GOT3 (cell line): ENCODE data around the gene GMPPA.

ENCODE experiments used
- DNase-seq: peaks from one replicate; lab custom pipeline; 2025; ENCODE audit warnings: mixed read lengths; lab: John Stamatoyannopoulos, UW

The GMPPA gene

DNA sequence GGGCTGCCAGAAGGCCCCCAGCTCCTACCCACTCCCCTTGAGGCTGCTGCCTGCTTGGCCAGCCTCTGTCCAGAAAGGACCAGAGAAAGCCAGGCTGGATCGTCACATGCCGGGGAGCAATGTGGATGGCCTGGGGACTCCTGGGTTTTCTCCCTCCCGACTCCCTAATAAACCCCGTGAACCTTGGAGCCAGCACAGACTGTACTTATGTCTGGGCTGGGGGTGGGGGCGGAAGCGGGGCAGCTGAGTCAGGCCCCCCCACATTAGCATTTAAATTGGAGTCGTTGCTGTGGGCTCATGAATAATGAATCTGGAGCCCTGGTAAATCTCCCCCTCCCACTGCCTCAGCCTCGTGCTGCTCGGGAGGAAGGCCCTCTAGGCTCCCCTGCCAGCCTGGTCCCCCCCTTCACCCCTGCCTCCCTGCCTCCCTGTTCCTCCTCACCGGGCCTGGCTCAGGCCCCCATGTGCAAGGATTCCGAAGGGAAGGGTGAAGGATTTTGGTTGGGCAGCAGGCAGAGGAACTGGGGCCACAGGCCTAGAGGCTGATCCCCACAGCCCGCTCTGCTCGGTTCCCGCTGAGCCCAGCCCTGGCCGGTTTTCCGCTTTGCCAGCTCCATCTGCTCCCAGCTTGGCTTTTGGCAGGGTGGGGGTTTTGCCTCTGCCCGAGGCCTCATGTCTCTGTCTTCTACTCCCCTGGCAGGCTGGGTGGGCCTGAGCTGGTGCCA lies 8.3 kb downstream of the GMPPA start:
- DNase-seq, result no peak

DNA sequence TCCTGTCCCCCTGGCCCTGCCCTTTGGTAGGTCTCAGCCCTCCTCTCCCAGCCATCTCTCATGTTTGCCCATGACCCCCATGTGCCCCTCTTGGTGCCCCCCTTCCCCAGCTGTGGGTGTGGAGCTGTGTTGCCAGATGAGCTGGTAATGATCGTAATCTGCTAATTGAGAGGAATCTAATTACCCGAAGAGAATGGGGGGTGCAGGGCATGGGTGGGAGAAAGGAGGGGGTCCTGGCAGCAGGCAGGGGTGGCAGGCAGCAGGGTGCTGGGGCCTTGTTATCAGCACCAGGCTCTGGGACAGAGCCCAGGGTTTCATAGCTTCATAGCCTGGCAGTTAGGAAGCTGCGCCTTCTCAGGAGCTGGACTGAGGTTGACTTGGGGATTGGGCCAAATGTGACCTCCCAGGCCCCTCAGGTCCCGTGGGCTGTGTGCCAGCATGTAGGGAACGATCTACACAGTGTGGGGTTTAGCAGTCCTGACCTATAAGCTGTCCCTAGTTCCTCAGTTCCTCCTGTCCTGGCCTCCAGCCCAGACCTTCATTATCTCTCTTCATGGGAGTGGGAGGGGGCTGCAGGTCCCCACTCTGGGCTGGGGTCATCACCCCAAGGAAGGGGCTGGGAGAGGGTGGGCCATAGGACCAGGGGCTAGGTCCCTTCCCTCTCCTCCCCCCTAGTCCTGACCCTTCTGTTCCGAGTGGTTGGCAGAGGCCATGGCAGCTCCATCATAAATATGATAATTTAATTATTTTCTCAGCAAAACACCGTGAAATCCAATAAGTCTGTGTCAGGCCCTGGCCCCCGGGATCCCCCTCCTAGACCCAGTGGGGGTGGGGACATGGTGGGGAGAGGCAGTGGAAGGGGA lies 9.1 kb downstream of the GMPPA start:
- DNase-seq, result no peak

DNA sequence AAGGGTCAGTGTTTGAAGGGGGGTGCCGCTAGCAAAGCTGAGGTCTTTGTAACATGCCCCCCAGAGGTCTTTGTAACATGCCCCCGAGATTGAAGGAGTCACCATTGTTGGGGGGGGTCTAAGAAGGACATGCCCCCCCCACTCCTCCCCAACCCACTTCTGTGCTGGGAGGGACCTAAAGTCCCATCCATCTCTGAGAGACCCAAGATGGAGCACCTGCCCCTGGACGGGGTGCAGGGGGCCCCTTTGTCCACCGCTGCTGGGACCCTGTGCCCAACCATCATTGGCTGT lies 9.7 kb downstream of the GMPPA start:
- no peak for DNase-seq

DNA sequence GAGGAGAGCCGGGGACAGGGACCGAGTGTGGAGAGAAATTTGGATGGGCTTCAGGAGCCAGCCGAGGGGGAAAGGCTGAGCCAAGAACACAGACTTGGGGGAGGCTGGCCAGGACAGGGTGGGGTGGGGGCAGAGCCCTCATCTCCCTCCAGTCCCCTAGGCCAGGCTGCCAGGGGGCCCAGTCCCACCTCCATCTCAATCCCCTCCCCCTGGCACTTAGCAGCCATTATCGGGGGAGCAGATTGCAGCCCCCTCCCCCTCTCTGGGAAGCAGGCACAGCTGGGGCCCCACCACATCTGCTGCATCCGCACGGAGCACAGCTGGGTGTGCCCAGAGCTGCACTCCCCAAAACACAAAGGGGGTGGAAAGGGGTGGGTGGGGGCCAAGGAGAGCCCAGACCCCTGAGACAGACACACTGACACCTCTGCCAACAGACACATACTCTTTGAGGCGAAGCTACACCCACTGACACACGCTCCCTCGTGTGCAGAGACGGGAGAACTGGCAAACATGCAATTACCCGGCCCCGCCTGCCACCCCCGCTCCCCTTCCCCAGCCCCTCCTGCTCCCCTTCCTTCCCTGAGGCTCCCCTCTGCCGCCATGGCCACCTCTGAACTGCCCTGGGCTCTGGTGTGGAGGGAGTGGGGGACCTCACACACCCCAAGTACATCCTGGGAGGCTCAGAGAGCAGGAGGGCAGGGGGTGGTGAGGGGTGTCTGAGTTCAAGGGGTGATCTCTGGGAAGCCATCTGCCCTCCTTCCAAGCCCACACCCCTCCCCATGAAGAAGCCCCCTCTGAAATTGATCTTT lies 10.5 kb downstream of the GMPPA start:
- no peak for DNase-seq

DNA sequence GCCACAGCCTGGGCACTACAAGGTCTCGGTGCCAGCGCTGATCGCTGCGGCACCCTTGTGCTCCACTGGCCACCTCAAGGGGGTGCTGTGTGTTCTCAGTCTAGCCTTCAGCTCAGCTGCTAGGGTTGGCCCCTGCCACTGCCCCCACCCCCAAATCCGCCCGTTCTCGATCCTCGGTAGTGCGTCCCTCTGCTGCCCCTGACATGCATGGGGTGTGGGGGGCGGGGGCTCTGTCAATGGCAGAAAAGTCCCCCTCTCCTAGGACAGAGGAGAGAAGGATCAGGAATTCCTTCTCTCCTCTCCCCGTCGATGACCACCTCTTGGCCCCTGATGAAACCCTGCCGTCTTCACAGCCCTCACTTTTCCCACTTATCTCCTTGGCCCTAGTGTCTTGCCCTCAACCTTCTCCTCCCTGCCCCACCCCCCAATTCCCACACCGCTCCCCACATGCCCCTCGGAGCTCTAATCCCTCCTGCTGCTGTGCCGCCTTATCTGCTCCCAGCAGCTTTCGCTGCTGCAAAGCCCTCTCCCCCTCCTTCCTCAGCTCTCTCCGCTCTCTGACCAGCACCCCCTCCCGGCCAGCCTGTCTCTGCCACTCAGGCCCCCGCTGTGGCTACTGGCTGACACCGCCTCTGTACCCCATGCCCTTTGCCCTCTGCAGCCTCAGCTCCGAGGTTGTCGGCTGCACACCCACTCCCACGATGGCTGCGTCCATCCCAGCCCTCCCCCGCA lies 11.3 kb downstream of the GMPPA start:
- no peak for DNase-seq

DNA sequence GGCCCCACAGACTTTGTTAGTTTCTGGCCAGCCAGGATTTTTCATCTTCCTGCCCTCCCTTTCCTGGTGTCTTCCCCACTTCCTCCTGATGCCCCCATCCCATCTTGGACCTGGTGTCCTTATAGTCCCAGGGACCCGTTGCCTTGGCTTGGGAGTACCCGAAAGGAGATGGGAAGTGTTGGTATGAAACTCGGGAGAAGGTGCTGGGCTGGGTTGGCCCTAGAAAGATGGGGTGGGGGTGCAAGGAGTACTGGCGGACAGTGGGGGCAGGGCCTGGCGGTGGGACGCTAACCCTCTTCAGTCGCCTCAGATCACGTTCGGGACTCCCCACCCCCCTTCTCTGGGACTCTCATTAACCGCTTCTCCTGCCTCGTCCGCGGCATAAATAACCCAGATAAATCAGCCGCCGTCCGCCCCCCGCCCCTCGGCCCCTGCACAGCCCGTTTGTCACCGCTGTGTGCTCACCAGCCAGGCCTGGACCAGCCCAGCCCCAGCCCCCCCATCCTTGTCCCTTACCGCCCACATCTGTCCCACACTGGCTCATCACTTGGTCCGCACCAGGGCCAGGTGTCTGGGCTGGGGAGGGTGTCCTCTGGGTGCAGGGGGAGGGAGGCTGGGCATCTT lies 11.9 kb downstream of the GMPPA start:
- no peak for DNase-seq

DNA sequence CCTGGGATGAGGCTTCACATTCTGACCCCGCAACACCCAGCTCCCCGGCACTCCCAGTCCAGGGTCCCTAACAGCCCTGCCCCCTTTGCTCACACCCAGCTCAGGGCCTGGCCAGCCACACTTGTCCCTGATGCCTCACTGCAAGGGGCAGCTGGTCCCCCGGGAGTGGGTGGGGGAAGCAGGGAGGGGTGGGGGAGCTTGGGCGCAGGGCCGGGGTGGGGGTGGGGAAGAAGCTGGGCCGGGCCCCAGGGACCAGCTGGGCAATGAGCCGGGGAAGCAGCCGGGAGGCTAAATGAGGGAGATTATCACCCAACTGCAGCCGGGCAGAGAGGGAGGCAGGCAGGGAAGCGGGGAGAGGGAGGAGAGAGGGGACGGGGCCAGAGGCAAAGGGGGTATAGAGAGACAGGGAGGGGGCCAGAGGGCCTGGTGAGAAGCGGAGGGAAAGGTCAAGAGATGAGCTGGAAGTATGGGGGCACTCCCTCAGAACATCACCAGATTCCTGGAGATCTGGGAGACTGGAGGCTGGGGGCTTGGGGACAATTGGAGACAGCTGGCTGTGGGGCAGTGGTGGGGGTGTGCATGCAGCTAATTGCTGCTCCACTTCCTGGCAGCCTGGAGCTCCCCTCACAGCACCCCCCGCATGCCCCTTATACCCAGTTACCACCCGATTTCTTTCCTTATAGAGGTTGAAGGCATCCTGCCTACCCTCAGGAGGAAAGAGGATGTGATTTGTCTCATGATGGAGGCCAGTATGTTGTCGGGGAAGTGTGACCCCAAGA lies 13.0 kb downstream of the GMPPA start:
- DNase-seq, result no peak

DNA sequence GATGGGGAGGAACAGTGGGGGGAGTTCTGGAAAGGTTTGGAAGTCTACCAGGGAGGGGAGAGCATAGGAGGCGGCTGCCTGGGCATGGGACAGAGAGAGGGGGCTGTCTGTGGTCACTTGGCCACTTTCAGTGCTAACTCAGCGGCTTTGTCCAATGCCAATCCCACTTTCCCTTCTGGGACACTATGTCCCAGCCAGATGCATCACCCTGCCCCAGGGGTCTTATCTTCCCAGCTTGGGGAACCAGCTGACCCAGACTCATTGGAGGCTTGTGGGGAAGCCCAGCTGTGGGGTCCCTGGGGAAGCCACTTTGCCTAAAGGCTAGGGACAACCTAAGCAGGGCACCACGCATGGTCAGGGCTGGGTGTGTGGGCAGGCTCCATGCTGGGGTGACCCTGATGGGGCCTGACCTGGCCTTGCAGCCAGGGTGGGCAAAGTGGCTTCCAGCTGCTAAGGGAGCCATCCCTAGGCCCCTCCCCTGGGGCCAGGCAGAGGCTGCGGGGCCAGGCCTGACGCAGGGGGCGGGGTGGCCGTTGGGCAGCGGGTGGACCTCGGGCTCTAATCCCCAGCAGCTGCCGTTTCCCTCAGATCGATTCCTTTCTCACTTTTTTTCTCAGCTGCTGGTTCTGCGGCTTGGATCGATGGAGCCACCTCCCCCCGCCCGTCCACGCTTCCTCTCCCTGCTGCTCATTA lies 14.0 kb downstream of the GMPPA start:
- no peak for DNase-seq

DNA sequence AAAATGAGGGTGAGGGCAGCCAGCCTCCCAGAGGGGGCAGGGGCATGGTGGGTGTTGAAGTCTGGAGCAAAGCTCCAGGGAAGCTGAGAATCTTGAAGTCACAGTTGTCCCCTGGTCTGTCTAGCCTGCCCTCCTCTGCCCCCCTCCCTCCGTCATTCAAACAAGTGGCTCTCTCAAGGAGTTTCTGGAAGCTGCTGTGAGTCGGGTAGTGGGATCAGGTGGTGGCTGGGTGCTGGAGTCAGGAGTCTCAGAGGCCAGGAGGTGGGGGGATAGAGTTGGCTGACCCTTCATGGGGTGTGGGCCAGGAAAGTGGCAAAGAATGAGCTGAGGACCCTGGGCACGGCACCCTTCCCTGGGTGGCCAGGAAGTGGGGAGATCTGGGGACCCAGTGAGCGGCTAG lies 15.1 kb downstream of the GMPPA start:
- no peak for DNase-seq

DNA sequence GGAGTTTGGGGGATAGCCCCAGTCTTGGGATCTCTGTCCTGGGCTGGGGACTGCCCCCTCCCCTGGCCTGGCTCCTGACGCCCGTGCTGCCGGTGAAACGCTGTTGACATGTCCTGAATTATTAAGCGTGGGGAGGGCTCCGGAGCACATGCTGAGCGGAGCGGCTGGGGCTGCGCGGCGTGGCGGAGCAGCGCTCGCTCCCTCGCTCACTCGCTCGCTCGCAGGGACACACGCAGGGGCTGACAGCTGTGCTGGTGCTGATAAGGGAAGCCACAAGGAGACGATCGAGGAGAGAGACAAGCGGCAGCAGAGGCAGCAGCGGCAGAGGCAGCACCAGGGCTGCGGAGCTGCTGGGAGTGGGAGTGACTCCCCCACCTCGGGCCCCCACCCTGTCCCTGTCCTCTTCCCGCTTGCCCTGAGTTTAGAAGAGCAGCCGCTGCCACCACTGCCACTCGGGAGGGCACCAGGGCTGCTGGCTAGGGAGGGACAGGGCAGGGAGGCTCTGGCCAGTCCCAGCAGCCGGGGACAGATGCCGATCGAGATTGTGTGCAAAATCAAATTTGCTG lies 15.6 kb downstream of the GMPPA start, which contains the start of gene ASIC4:
TSS of gene ASIC4 (plus strand) at position 287 of the 566 bp plus-strand sequence. CDS start at position 530, 243 bp downstream.
- DNase-seq, result no peak

DNA sequence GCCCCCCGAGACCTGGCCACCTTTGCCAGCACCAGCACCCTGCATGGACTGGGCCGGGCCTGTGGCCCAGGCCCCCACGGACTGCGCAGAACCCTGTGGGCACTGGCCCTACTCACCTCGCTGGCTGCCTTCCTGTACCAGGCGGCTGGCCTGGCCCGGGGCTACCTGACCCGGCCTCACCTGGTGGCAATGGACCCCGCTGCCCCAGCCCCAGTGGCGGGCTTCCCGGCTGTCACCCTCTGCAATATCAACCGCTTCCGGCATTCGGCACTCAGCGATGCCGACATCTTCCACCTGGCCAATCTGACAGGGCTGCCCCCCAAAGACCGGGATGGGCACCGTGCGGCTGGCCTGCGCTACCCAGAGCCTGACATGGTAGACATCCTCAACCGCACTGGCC lies 16.1 kb downstream of the GMPPA start:
- no peak for DNase-seq

DNA sequence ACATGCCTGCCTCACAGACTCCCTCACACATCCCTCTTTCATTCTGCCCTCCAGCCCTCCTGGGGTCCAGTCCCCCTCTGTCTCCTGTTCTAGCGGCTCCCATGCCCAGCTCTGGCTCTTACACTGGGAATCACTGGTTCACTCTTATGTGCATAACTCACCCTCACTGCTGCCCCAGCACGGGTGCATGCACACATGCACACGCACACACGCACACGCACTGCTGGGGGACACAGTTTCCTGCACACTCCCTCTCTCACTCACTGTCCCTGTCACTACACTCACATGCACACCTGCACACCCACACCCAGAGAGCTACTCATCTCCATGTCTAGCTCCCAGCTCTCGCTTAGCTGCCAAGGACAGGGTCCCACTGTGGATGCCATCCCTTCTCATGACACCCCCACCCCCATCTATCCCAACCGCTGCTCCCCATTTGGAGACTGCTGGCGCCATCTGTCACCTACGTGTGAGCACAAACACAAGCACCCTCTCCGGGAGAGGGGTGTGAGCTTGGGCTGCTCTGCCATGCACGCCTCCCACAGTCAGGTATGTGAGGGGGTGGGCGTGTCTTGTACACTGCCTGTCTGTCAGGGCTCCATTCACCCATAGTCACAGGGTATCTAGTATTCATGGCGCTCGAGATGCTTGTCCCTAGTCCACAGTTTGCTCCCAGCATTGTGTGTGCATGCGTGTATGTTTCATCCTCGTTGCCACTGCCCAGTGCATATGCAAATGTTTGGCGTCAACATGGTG lies 17.4 kb downstream of the GMPPA start:
- DNase-seq, result no peak

DNA sequence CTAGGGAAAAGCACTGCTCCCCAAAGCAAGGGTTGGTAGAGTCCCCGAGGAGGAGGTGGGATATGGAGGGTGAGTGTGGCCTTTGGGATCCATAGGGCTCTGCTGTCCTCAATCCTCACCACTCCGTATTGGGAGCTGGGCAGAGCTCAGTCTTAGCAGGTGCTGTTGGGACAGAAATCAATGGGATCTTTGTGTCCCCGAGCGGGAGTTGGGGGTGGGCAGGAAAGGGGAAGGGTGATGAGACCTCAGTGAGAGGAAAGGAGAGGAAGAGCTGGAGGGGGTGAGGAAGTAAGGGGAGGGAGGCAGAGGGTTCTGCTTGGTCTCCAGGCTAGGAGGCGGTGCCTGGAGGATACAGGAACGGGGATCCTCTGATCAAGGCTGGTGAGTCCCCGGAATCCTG lies 18.2 kb downstream of the GMPPA start:
- no peak for DNase-seq

DNA sequence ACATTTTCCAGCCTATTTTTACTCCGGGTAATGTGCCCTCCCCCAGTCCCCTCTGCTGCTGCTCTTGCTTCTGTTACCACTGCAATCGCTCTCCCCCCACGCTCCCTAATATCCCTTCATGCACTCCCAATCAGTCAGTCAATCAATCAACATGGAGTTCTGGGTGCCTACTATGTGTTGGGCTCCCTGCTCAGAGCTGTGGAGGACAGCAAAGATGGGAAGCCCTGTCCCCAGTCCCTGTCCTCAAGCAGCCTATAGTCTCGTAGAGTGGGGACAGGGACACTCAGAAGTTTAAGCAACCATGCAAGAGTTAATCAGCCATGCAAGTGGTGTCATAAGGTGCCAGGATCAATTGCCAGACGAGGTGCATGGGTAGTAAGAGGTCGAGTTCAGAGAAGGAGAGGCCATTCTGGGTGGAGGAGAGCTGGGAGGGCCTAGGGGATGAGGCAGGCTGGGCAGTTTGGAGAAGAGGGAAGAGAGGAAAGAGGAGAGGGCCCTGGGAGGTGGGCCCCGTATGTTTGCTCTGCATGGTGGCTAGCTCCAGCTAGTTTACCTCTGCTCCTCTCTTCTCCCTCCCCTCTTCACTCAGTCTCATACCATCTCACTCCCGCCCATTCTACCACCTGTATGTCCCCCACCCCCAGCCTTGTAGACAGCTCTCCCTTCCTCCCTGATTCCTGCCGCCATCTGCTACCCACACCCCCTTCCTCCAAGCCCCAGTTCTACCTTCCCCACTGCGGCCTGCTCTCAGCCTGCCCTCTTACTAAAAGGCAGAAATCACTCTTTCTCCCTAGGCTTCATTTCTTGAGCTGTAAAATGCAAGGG lies 19.5 kb downstream of the GMPPA start:
- no peak for DNase-seq

DNA sequence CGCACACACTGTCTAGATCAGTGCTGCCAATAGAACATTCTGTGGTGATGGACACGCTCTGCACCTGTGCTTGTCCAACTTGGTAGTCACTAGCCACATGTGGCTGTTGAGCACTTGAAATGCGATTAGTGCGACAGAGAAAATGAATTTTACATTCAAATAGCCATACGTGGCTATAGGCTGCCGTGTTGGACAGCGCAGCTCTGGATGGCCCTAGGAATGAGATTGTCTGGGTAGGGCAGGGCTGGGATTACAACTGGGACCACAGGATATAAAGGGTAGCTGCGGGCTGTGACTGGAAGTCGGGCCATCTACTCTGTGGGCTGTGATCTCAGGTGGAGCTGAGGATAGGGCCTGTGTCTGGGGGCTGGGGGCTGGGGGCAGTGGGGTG lies 20.8 kb downstream of the GMPPA start:
- DNase-seq, result no peak

DNA sequence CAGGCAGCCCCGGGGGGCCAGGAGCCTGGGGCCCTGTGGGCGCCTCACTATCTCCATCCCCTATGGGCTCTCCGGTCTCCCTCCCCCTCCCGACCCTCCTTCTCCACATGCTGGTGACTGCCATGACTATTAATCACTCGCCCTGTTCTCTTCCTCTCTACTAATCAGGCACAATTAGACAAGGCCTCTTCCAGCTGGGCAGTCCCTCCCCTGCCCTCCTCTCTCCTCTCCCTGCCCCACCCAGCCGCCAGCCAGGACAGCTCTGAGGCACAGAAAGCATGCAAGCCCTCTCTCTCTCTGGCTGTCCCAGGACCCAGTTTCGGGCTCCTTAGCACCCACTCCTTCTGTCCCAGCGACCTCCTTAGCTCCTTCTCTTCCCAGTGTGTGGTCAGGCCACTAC lies 21.4 kb downstream of the GMPPA start:
- DNase-seq, result no peak

DNA sequence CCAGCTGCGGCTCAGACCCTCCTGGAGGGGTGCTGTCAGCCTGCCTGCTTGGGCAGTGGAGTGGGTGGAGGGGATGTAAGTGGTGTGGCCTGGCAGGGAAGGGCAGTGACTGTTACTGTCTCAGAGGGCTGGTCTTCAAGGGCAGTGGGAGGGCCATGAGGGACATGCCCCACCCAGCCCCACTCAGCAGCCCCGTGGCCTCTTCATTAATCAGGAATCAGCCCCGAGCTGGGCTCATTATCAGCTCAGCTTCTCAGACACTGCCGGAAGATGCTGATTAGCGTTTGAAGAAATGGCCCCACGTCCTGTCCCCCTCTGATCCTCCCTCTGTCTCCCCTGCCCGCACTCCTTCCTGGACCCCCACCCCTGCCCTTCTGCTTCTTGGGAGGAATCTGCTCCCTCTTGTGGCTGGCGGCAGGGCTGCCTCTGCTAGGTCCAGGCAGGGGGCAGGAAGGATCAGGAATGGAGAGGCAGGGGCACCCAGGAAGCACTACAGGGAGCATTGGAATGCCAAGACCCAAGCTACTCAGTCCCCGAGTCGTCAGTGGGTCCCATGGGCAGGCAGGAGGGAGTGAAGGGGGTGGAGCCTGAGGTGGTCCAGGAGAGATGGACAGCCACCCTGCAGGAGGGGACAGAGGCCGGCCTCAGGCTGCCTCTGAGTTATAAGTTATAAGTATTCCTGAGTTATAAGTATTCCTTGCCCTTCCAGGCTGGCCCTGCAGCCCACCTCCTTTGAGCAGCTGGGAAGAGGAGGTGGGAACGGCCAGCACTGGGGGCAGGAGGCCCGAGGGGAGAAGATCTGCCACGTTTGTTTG lies 22.6 kb downstream of the GMPPA start:
- DNase-seq, result peak; percentile 27
